OCI-LY3 (cell line): ENCODE data around the gene ISLR2.

Source experiments
- H2AFZ ChIP-seq: fragments of 200-600, 300-600 bp; shearing (Covaris generic); 2 replicates; pipeline ENCODE4 v1.6.0; 2014; ENCODE audit warnings: antibody characterized with exemption, low read depth, low read length
- H3K27ac ChIP-seq: fragments of 200-600, 300-600 bp; sonication (generic); 2 replicates; pipeline ENCODE4 v1.5.1; 2014; ENCODE audit warnings: mild to moderate bottlenecking, low read length, moderate library complexity, mixed read lengths
- H3K27me3 ChIP-seq: fragments of 200-600, 300-600 bp; sonication (generic); 2 replicates; pipeline ENCODE4 v1.6.1; 2014; ENCODE audit warnings: low read depth, low read length, mixed read lengths
- H3K36me3 ChIP-seq: fragments of 200-600, 300-600 bp; sonication (generic); replicated peaks from 2 replicates; pipeline ENCODE3; 2014; ENCODE audit warnings: low read depth, low read length, mixed read lengths
- H3K4me1 ChIP-seq: fragments of 300-600, 200-600 bp; sonication (generic); 2 replicates; pipeline ENCODE4 v1.6.1; 2014; ENCODE audit warnings: low read length, mixed read lengths
- H3K4me2 ChIP-seq: fragments of 200-600, 300-600 bp; sonication (generic); 2 replicates; pipeline ENCODE4 v1.6.1; 2014; ENCODE audit warnings: low read length, mixed read lengths
- H3K4me3 ChIP-seq: fragments of 300-600, 200-600 bp; sonication (generic); 2 replicates; pipeline ENCODE4 v1.5.1; 2014; ENCODE audit warnings: antibody characterized with exemption, mild to moderate bottlenecking, low read length, moderate library complexity
- H3K79me2 ChIP-seq: fragments of 300-600, 200-600 bp; shearing (Covaris generic); 2 replicates; pipeline ENCODE4 v1.6.1; 2014; ENCODE audit warnings: mild to moderate bottlenecking, low read length, mixed read lengths
- H3K9ac ChIP-seq: fragments of 300-600, 200-600 bp; shearing (Covaris generic); 2 replicates; pipeline ENCODE4 v1.6.0; 2014; ENCODE audit warnings: mild to moderate bottlenecking, low read length, moderate library complexity
- H3K9me3 ChIP-seq: fragments of 200-600, 300-600 bp; shearing (Covaris generic); 2 replicates; pipeline ENCODE4 v1.6.1; 2014; ENCODE audit warnings: low read length, mixed read lengths; ENCODE audit not compliant: insufficient read depth
- H4K20me1 ChIP-seq: fragments of 200-600, 300-600 bp; sonication (generic); 2 replicates; pipeline ENCODE4 v1.6.1; 2016; ENCODE audit warnings: low read length, mixed read lengths; ENCODE audit not compliant: insufficient read depth
- CTCF ChIP-seq: fragments of 200-600, 300-600 bp; sonication (generic); IDR thresholded peaks from 2 replicates; pipeline ENCODE4 v1.5.1; 2014; ENCODE audit warnings: antibody characterized with exemption, low read length, low read depth
- EZH2phosphoT487 ChIP-seq: fragments of 200-600 bp; shearing (Covaris generic); IDR thresholded peaks from 2 replicates; pipeline ENCODE4 v1.6.1; 2018; ENCODE audit warnings: antibody characterized with exemption, mixed run types, low read depth

Gene ISLR2

GRCh38 chr15:74135041-74135565, 4.7 kb downstream of the ISLR2 start:
- Histone ChIP-seq H3K36me3 (no peaks in the 10 kb centered on the region), H3K4me3 (no peak overlapping the region), H2AFZ (no peak overlapping the region), H3K27ac (no peak overlapping the region), H4K20me1 (no peaks in the 10 kb centered on the region), H3K79me2 (no peaks in the 10 kb centered on the region), H3K4me2 (no peak overlapping the region), H3K9ac (no peak overlapping the region), H3K9me3 (no peaks in the 10 kb centered on the region), H3K4me1 (no peaks in the 10 kb centered on the region), H3K27me3 (no peaks in the 10 kb centered on the region)
- TF ChIP-seq CTCF (no peak), EZH2phosphoT487 (no peak)

- H3K27ac ChIP-seq, result no peak overlapping the region
- H2AFZ ChIP-seq, result no peak overlapping the region
- H4K20me1 ChIP-seq, result no peaks in the 10 kb centered on the region
- no peak for TF ChIP-seq EZH2phosphoT487
- no peak for TF ChIP-seq CTCF
- H3K4me3 ChIP-seq, result no peak overlapping the region
- H3K9me3 ChIP-seq, result no peaks in the 10 kb centered on the region
- H3K9ac ChIP-seq, result no peak overlapping the region
- no peaks in the 10 kb centered on the region for H3K36me3 ChIP-seq
- no peak overlapping the region for H3K4me2 ChIP-seq
- no peaks in the 10 kb centered on the region for H3K4me1 ChIP-seq
- no peaks in the 10 kb centered on the region for H3K27me3 ChIP-seq
- H3K79me2 ChIP-seq, result no peaks in the 10 kb centered on the region
Observed at GRCh38 chr15:74136540-74136813, 6.1 kb downstream of the ISLR2 start.

- H2AFZ ChIP-seq, result no peak overlapping the region
Observed at GRCh38 chr15:74136814-74137536, 6.6 kb downstream of the ISLR2 start.

GRCh38 chr15:74137537-74137894, 7.1 kb downstream of the ISLR2 start:
- Histone ChIP-seq H3K4me2 (no peak overlapping the region), H3K4me1 (no peaks in the 10 kb centered on the region), H3K27me3 (no peaks in the 10 kb centered on the region)

More at GRCh38 chr15:74136814-74137536, 6.6 kb downstream of the ISLR2 start:
- H3K4me3 ChIP-seq, result no peak overlapping the region
- H3K9ac ChIP-seq, result no peak overlapping the region
- no peaks in the 10 kb centered on the region for H4K20me1 ChIP-seq
- no peaks in the 10 kb centered on the region for H3K4me1 ChIP-seq
- H3K27ac ChIP-seq, result no peak overlapping the region
- H3K9me3 ChIP-seq, result no peaks in the 10 kb centered on the region
- H3K4me2 ChIP-seq, result no peak overlapping the region
- no peak for TF ChIP-seq CTCF
- TF ChIP-seq EZH2phosphoT487, result no peak
- no peaks in the 10 kb centered on the region for H3K27me3 ChIP-seq
- no peaks in the 10 kb centered on the region for H3K36me3 ChIP-seq
- H3K79me2 ChIP-seq, result no peaks in the 10 kb centered on the region

More at GRCh38 chr15:74137537-74137894, 7.1 kb downstream of the ISLR2 start:
- H3K79me2 ChIP-seq, result no peaks in the 10 kb centered on the region
- no peaks in the 10 kb centered on the region for H3K9me3 ChIP-seq
- H2AFZ ChIP-seq, result no peak overlapping the region
- H3K9ac ChIP-seq, result no peak overlapping the region
- no peaks in the 10 kb centered on the region for H3K36me3 ChIP-seq
- H3K4me3 ChIP-seq, result no peak overlapping the region
- no peaks in the 10 kb centered on the region for H4K20me1 ChIP-seq
- no peak overlapping the region for H3K27ac ChIP-seq
- TF ChIP-seq CTCF (no peak), EZH2phosphoT487 (no peak)
